Measurements from ENCODE around the gene DSCAM. TPM values are rescaled to one million over a fixed set of nuclear protein-coding genes. Genes with fewer than 3 reads are reported as not detected.

The DSCAM gene
- total and polyA plus RNA-seq, 12 donors = under 0.01 to 0.11 (median 0.07) TPM; not detected in 5

- DNase-seq = no peak
- Histone ChIP-seq H3K9me3 (replicated peaks in 1 of 3) (no peaks in the 10 kb centered on the region), H3K4me1 (replicated peaks in 1 of 2) (no peaks in the 10 kb centered on the region), H3K27me3 (no peaks in the 10 kb centered on the region), H3K27ac (no peak overlapping the region), H3K36me3 (replicated peaks in 1 of 2) (no peaks in the 10 kb centered on the region), H3K4me3 (no peak overlapping the region)
- no peak for TF ChIP-seq POLR2A (IDR thresholded peaks at IDR 0.05)
- TF ChIP-seq CTCF (IDR thresholded peaks at IDR 0.05) = no peak
- WGBS, 4 donors = 75 to 82% (median 80%) methylated on average over 7 of the region's 7 CpGs
- intact Hi-C loops (cut with DNase I) = no loop called here
These were observed 35.4 kb upstream of the DSCAM start for GRCh38 chr21:40882192-40882915.

- intact Hi-C loops (cut with DNase I) = no loop called here
- 73 to 81% (median 74%) methylated on average over 2 of the region's 2 CpGs for WGBS, 4 donors
- H3K4me3 ChIP-seq = no peak overlapping the region
These were observed 34.8 kb upstream of the DSCAM start for GRCh38 chr21:40881767-40882166.

GRCh38 chr21:40871099-40871498 lies 24.1 kb upstream of the DSCAM start:
- no peak for TF ChIP-seq POLR2A (IDR thresholded peaks at IDR 0.05)
- TF ChIP-seq CTCF (IDR thresholded peaks at IDR 0.05) = no peak
- intact Hi-C loops (cut with DNase I) = no loop called here
- no peaks in the 10 kb centered on the region for H3K27me3 ChIP-seq
- 87 to 98% (median 95%) methylated on average over 1 of the region's 1 CpG for WGBS, 4 donors
- no peak for DNase-seq
- H3K4me3 ChIP-seq = no peak overlapping the region
- no peaks in the 10 kb centered on the region for H3K9me3 ChIP-seq (replicated peaks in 1 of 3)
- no peaks in the 10 kb centered on the region for H3K36me3 ChIP-seq (replicated peaks in 1 of 2)
- H3K4me1 ChIP-seq (replicated peaks in 1 of 2) = no peaks in the 10 kb centered on the region
- no peak overlapping the region for H3K27ac ChIP-seq

More at GRCh38 chr21:40881767-40882166, 34.8 kb upstream of the DSCAM start:
- TF ChIP-seq POLR2A (IDR thresholded peaks at IDR 0.05) = no peak
- TF ChIP-seq CTCF (IDR thresholded peaks at IDR 0.05) = no peak
- no peak for DNase-seq
- H3K36me3 ChIP-seq (replicated peaks in 1 of 2) = no peaks in the 10 kb centered on the region
- no peaks in the 10 kb centered on the region for H3K27me3 ChIP-seq
- H3K4me1 ChIP-seq (replicated peaks in 1 of 2) = no peaks in the 10 kb centered on the region
- no peaks in the 10 kb centered on the region for H3K9me3 ChIP-seq (replicated peaks in 1 of 3)
- H3K27ac ChIP-seq = no peak overlapping the region

- Histone ChIP-seq H3K4me1 (replicated peaks in 1 of 2) (no peaks in the 10 kb centered on the region), H3K9me3 (replicated peaks in 1 of 3) (no peaks in the 10 kb centered on the region), H3K36me3 (replicated peaks in 1 of 2) (no peaks in the 10 kb centered on the region), H3K27me3 (no peaks in the 10 kb centered on the region), H3K4me3 (no peak overlapping the region), H3K27ac (no peak overlapping the region)
- TF ChIP-seq CTCF (IDR thresholded peaks at IDR 0.05) = no peak
- no peak for TF ChIP-seq POLR2A (IDR thresholded peaks at IDR 0.05)
- DNase-seq = no peak
- 78 to 89% (median 83%) methylated on average over 4 of the region's 4 CpGs for WGBS, 4 donors
- intact Hi-C loops (cut with DNase I) = no loop called here
These were observed 16.9 kb upstream of the DSCAM start for GRCh38 chr21:40863839-40864238.
